ENCODE results near the gene NEUROD4.

DNA sequence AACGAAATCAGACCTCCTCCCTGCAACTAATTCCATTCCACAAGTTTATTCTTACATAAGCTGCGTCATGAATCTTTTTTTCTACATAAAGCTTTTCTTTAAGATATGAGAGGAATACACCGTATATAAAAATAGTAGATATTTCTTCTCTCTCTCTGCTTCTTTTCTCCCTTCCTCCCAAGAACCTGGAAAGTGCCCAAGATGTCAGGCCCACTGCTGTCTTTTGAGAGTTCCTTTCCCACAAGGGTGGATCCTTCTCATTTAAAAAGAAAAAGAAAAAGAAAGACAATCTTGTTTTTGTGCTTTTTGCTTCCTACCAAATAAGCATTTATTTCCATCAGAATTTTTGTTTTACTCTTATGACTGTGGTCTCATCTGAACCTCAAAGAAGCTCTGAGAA lies 46.2 kb upstream of the NEUROD4 start:
- TF ChIP-seq, protein P1, sequence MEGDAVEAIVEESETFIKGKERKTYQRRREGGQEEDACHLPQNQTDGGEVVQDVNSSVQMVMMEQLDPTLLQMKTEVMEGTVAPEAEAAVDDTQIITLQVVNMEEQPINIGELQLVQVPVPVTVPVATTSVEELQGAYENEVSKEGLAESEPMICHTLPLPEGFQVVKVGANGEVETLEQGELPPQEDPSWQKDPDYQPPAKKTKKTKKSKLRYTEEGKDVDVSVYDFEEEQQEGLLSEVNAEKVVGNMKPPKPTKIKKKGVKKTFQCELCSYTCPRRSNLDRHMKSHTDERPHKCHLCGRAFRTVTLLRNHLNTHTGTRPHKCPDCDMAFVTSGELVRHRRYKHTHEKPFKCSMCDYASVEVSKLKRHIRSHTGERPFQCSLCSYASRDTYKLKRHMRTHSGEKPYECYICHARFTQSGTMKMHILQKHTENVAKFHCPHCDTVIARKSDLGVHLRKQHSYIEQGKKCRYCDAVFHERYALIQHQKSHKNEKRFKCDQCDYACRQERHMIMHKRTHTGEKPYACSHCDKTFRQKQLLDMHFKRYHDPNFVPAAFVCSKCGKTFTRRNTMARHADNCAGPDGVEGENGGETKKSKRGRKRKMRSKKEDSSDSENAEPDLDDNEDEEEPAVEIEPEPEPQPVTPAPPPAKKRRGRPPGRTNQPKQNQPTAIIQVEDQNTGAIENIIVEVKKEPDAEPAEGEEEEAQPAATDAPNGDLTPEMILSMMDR (conservative IDR thresholded peaks at IDR 0.05; ENCODE audit: low read depth in 2 of 2) = no peak
- no peak for TF ChIP-seq POLR2AphosphoS5 (IDR thresholded peaks at IDR 0.05; ENCODE audit: low read depth)
